Neutrophil (primary cell): ENCODE measurements around the gene C16orf89.

ENCODE experiments used
- H3K27ac ChIP-seq: fragments of 200-600 bp; sonication (generic); 2 replicates; pipeline ENCODE4 v1.5.1; 2016; ENCODE audit warnings: mild to moderate bottlenecking, moderate library complexity
- H3K27me3 ChIP-seq: fragments of 200-600 bp; sonication (generic); 2 replicates; pipeline ENCODE4 v1.6.0; 2016; ENCODE audit warnings: mild to moderate bottlenecking
- H3K36me3 ChIP-seq: fragments of 200-600 bp; sonication (generic); 2 replicates; pipeline ENCODE4 v1.5.1; 2017
- H3K4me1 ChIP-seq, 2 experiments: fragments of 200-600 bp in 1 of 2; sonication (generic) in 1 of 2; 1 replicate in 1 of 2; 2 replicates in 1 of 2; pipeline versions ENCODE4 v1.5.1 to v1.6.1; 2013 to 2016; ENCODE audit warnings: low read depth in 1 of 2, low read length in 1 of 2, mild to moderate bottlenecking in 1 of 2, moderate library complexity in 1 of 2; ENCODE audit not compliant: control insufficient read depth in 1 of 2, insufficient read depth in 1 of 2
- H3K4me3 ChIP-seq, 2 experiments: fragments of 200-600 bp in 1 of 2; sonication (generic) in 1 of 2; 1 replicate in 1 of 2; 2 replicates in 1 of 2; pipeline ENCODE4 v1.5.1; 2013 to 2016; ENCODE audit warnings: low read depth in 1 of 2, low read length in 1 of 2, mild to moderate bottlenecking in 1 of 2, moderate library complexity in 1 of 2
- H3K9me3 ChIP-seq: fragments of 200-600 bp; sonication (generic); 2 replicates; pipeline ENCODE4 v1.5.1; 2016
- TF ChIP-seq, protein P1 (sequence below): fragments of 200-600 bp; sonication (generic); IDR thresholded peaks from 2 replicates; pipeline ENCODE4 v1.5.1; 2016; ENCODE audit warnings: antibody characterized with exemption

The C16orf89 gene

DNA sequence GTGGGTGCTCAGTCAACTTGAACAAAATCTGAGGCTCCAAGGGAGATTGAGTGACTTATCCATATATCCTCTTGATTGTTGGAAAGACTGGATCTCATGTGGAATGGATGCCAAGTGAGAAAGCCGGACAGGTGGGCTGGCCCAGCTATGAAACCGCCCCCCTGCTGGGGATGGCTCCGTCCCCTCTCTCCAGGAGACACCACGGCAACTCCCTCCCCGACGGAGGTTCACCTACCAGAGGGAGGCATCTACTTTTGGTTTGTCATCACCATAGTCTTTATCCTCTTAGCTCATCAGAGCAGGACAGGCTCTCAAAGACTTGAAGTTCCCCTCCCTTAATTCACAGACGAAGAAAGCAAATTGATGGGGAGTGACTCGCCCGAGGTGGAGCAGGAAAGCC is 4.1 kb upstream of the C16orf89 start:
- Histone ChIP-seq H3K27me3 (peaks cover 12% of the 10 kb centered on the region), H3K36me3 (no peaks in the 10 kb centered on the region), H3K27ac (no peak overlapping the region), H3K4me3 (no peak overlapping the region), H3K9me3 (no peaks in the 10 kb centered on the region), H3K4me1 (peaks cover 14 to 18% of the 10 kb centered on the region in 2 experiments)
- TF ChIP-seq, protein P1, sequence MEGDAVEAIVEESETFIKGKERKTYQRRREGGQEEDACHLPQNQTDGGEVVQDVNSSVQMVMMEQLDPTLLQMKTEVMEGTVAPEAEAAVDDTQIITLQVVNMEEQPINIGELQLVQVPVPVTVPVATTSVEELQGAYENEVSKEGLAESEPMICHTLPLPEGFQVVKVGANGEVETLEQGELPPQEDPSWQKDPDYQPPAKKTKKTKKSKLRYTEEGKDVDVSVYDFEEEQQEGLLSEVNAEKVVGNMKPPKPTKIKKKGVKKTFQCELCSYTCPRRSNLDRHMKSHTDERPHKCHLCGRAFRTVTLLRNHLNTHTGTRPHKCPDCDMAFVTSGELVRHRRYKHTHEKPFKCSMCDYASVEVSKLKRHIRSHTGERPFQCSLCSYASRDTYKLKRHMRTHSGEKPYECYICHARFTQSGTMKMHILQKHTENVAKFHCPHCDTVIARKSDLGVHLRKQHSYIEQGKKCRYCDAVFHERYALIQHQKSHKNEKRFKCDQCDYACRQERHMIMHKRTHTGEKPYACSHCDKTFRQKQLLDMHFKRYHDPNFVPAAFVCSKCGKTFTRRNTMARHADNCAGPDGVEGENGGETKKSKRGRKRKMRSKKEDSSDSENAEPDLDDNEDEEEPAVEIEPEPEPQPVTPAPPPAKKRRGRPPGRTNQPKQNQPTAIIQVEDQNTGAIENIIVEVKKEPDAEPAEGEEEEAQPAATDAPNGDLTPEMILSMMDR: no peak

DNA sequence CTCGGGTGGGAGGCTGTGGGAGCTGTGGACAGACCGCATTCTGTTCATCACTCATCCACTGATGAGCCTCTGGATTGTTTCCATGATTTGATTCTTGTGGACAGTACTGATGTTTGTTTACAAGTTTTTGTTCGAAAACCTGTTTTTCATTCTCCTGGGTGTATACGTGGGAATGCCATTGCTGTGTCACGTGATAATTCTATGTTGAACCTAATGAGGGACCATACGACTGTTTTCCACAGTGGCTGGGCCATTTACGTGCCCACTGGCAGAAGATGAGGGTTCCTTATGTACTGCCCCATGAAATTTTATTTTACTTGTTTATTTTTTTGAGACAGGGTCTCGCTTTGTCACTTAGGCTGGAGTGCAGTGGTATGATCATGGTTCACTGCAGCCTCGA is 3.3 kb upstream of the C16orf89 start:
- TF ChIP-seq, protein P1: no peak
- Histone ChIP-seq H3K4me3 (no peak overlapping the region), H3K4me1 (peaks cover 14 to 18% of the 10 kb centered on the region in 2 experiments), H3K9me3 (no peaks in the 10 kb centered on the region), H3K27me3 (peaks cover 12% of the 10 kb centered on the region), H3K27ac (no peak overlapping the region), H3K36me3 (no peaks in the 10 kb centered on the region)

- H3K27me3 ChIP-seq: peaks cover 32% of the 10 kb centered on the region
- H3K36me3 ChIP-seq: no peaks in the 10 kb centered on the region
- H3K4me3 ChIP-seq: no peak overlapping the region
- H3K27ac ChIP-seq: no peak overlapping the region
- TF ChIP-seq, protein P1: no peak
- peaks cover 4 to 5% of the 10 kb centered on the region in 2 experiments for H3K4me1 ChIP-seq
- no peaks in the 10 kb centered on the region for H3K9me3 ChIP-seq
Measured at GRCh38 chr16:5066511-5066910, 755 bp upstream of the C16orf89 start.

- Histone ChIP-seq H3K27ac (no peak overlapping the region), H3K27me3 (peaks cover 32% of the 10 kb centered on the region)
- TF ChIP-seq, protein P1: no peak
Measured at GRCh38 chr16:5065326-5065725, 430 bp downstream of the C16orf89 start.

DNA sequence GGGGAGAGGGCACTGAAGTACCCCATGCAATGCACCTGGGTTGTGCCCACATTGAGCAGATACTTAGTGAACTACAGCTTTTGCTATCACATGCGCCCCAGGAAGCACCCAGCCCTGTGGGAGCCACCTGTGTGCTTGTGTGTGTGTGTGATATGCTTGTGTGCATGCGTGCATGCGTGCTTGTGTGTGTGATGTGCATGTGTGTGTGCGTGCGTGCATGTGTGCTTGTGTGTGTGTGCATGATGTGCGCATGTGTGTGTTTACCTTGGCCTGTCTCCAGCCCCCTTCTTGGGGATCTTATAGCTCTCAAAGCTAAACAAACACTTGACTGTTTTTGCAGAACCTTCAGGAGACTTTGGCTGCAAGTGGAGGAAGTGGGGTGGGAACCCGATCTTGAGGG is 841 bp downstream of the C16orf89 start:
- H3K4me1 ChIP-seq: no peaks in the 10 kb centered on the region
- TF ChIP-seq, protein P1: no peak
- peaks cover 32% of the 10 kb centered on the region for H3K27me3 ChIP-seq
- no peaks in the 10 kb centered on the region for H3K9me3 ChIP-seq
- H3K27ac ChIP-seq: no peak overlapping the region
- H3K36me3 ChIP-seq: no peaks in the 10 kb centered on the region
- no peak overlapping the region for H3K4me3 ChIP-seq

More at GRCh38 chr16:5065326-5065725, 430 bp downstream of the C16orf89 start:
- Histone ChIP-seq H3K9me3 (no peaks in the 10 kb centered on the region), H3K4me3 (no peak overlapping the region), H3K36me3 (no peaks in the 10 kb centered on the region), H3K4me1 (no peaks in the 10 kb centered on the region)
